Measurements from ENCODE around the gene ATXN2. TPM values are rescaled to one million over a fixed set of nuclear protein-coding genes. Genes with fewer than 3 reads are reported as not detected.
A peak's percentile ranks its signal among the peaks of the same experiment; 100 is the strongest.

Gene ATXN2
- total and polyA plus RNA-seq, 9 of the 15 experiments (the other 6 are each of a cell fraction or from before 2014, with no cell fraction given), result 16.8 to 67.8 (median 29.3) TPM

- no peak for TF ChIP-seq L3MBTL2 (IDR thresholded peaks at IDR 0.05)
- TF ChIP-seq ERF (CRISPR knock-in tag; IDR thresholded peaks at IDR 0.05), result no peak
- TF ChIP-seq MAZ (CRISPR knock-in tag; conservative IDR thresholded peaks at IDR 0.05 in 1 of 2, IDR thresholded peaks at IDR 0.05 in 1 of 2), result no peak
- no peak for TF ChIP-seq CHCHD3 (CRISPR knock-in tag; IDR thresholded peaks at IDR 0.05)
- peak; percentile 78 for TF ChIP-seq RBM25 (IDR thresholded peaks at IDR 0.05; ENCODE audit: low read depth, low read length, severe bottlenecking)
- no peak for TF ChIP-seq NR2C2 (CRISPR knock-in tag; IDR thresholded peaks at IDR 0.05)
- TF ChIP-seq NR2C2 (tag; IDR thresholded peaks at IDR 0.05), result no peak
- no peak for TF ChIP-seq LEF1 (IDR thresholded peaks at IDR 0.05)
- TF ChIP-seq ZNF121 (CRISPR knock-in tag; conservative IDR thresholded peaks at IDR 0.05), result peak; percentile 92
- peak; percentile 51; the same call in 1 of the 2 replicates for TF ChIP-seq BCOR (IDR thresholded peaks at IDR 0.05)
- TF ChIP-seq TFE3 (CRISPR knock-in tag; IDR thresholded peaks at IDR 0.05), result no peak
- no peak for TF ChIP-seq RREB1 (CRISPR knock-in tag; IDR thresholded peaks at IDR 0.05)
- peak; percentile 90; the same call in 1 of the 2 replicates for TF ChIP-seq SMARCA5 (IDR thresholded peaks at IDR 0.05)
- TF ChIP-seq ZKSCAN8 (CRISPR knock-in tag; IDR thresholded peaks at IDR 0.05), result peak; percentile 58; the same call in 1 of the 2 replicates
- TF ChIP-seq GTF2B (IDR thresholded peaks at IDR 0.05; ENCODE audit: extremely low read depth, insufficient read length), result no peak
- TF ChIP-seq ZNF224 (CRISPR knock-in tag; IDR thresholded peaks at IDR 0.05), result no peak
Observed at GRCh38 chr12:111410431-111411184, 188.5 kb downstream of the ATXN2 start (continued).

Data from K562 (cell line).